ENCODE data around the gene ZNF549.
"Not testable (repeated sequence)": the region's sequence is repeated elsewhere in the genome, so short reads cannot be mapped to it uniquely, and the experiment has no call there.

The ZNF549 gene

DNA sequence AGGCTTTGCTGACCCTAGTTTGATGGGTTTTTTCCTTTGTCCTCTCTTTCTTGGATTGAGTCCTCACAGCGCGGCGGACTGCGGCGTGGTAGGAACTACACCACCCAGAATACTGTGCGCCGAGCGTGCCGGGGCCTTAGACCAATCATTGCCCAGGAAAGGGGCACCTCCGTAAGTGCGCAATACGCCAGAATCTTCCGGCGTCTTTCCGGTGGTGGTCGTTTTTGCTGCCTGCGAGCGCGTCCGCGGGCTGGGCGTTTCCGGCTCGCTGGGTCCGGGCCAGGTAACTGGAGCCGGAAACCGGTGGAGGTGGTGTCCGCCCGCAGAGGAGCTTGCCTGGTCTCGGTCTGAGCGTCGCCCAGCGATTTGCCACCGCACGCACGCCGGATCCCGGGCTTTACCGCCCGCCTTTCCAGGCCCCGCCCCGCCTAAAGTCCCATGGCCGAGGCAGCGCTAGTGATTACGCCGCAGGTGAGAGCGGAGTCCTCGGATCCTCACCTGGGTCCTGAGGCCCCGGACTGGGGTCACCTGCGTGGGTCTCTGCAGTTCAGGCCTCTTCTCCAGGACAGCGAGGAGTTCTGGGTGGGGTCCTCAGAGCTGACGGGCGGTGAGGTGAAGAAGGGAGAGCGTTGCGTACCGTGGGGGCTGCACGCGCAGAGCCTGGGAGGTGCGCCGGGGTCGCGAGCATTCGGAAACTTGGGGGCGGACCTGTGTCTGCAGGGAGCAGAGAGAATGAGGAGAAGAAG, at the start of gene ZNF549:
ZNF549 (plus strand) TSS at position 221 of the 746 bp plus-strand sequence; CDS start at position 439, 218 bp downstream.
- peak within 1 kb of the TSS; percentile 95 for H3K4me3 ChIP-seq (ENCODE audit: control insufficient read depth, low read depth, low read length)
- DNase-seq (ENCODE audit: low read depth), result peak; percentile 88
- TF ChIP-seq CTCF (conservative IDR thresholded peaks at IDR 0.05; ENCODE audit: control insufficient read depth, insufficient read depth, low read depth, low read length), result no peak

DNA sequence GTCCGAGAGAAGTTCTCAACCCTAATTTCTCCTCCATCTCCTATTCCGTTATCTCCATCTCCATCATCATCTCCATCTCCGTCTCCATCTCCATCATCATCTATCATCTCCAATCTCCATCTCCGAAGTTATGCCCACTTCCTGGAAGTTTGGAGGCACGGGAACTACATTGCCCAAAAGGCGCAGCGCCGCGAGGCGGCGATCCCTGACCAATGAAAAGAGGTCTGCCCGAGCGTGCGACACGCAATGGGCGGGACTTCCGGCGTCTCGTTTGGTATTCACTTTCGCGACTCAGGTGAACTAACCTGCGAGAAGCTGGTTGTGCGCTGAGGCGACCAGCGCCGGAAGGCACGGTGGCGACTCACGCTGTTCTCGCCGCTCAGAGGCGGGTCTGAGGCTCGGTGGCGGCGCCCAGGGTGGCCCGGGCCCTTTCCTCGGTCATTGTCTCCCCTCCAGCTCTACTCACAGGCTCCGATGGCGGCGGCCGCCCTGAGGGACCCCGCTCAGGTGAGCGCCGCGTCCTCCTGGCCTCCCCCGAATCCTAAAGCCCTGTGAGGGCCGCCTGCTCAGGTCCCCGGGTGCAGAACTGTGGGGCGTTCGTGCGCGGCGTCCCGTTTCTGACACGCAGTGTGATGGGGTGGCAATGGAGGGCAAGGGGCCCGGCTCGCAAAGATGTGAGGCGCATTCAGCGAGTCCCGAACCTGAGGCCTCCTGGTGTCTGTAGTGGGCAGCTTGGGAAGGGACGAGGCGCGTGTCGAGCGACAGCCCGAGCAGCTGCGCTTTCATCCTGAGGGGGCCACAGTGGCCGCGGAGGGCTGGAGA, 39.5 kb upstream of the ZNF549 start, which contains the start of gene ZNF419:
ZNF419 (plus strand) TSS at position 274 of the 822 bp plus-strand sequence; CDS start at position 475, 201 bp downstream.
- peak; percentile 83 for DNase-seq (ENCODE audit: low read depth)
- H3K4me3 ChIP-seq (ENCODE audit: control insufficient read depth, low read depth, low read length), result peak within 1 kb of the TSS; percentile 87

GRCh38 chr19:57488299-57488644, 38.9 kb upstream of the ZNF549 start:
- peak; percentile 31 for DNase-seq (ENCODE audit: low read depth)
- H3K4me3 ChIP-seq (ENCODE audit: control insufficient read depth, low read depth, low read length), result peak overlapping the region; percentile 31

DNA sequence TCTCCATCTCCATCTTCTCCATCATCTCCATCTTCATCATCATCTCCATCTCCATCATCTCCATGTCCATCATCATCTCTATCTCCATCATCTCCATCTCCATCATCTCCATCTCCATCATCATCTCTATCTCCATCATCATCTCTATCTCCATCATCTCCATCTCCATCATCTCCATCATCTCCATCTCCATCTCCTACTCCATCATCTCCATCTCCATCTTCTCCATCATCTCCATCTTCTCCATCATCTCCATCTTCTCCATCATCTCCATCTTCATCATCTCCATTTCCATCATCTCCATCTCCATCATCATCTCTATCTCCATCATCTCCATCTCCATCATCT, 27.9 kb upstream of the ZNF549 start:
- DNase-seq (ENCODE audit: low read depth); H3K4me3 ChIP-seq (ENCODE audit: control insufficient read depth, low read depth, low read length): not testable (repeated sequence)

GRCh38 chr19:57499680-57500395, 27.3 kb upstream of the ZNF549 start, which contains the start of gene ZNF773:
Gene ZNF773, plus strand, starts transcription at chr19:57499938. Its CDS starts 143 bp downstream, at chr19:57500081.
- H3K4me3 ChIP-seq (ENCODE audit: control insufficient read depth, low read depth, low read length), result peak within 1 kb of the TSS; percentile 62
- peak; percentile 95 for DNase-seq (ENCODE audit: low read depth)

DNA sequence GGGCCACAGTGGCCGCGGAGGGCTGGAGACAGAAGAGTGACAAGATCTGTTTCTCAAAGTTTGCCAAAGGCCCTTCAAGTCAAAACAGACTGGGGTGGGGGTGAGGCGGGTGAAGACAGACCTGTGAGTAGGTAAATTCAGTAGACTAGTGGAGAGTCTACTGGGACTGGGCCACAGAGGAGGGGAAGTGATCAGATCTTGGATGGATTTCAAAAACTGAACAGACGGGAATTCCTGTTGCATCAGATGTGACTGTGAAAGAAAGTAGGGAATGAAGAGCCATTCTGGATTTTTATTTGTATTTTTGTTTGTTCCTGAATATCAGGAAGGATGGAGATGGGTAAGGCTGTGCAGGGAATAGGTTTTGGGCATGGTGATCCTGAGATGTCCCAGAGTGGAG, 26.8 kb upstream of the ZNF549 start:
- DNase-seq (ENCODE audit: low read depth), result peak; percentile 56
- H3K4me3 ChIP-seq (ENCODE audit: control insufficient read depth, low read depth, low read length), result peak overlapping the region; percentile 37

GRCh38 chr19:57506163-57506562, 21.0 kb upstream of the ZNF549 start:
- DNase-seq (ENCODE audit: low read depth), result no peak
- H3K4me3 ChIP-seq (ENCODE audit: control insufficient read depth, low read depth, low read length), result no peak overlapping the region
- TF ChIP-seq CTCF (conservative IDR thresholded peaks at IDR 0.05; ENCODE audit: control insufficient read depth, insufficient read depth, low read depth, low read length), result no peak

GRCh38 chr19:57511484-57511883, 15.7 kb upstream of the ZNF549 start:
- H3K4me3 ChIP-seq (ENCODE audit: control insufficient read depth, low read depth, low read length), result no peak overlapping the region
- no peak for TF ChIP-seq CTCF (conservative IDR thresholded peaks at IDR 0.05; ENCODE audit: control insufficient read depth, insufficient read depth, low read depth, low read length)
- no peak for DNase-seq (ENCODE audit: low read depth)

DNA sequence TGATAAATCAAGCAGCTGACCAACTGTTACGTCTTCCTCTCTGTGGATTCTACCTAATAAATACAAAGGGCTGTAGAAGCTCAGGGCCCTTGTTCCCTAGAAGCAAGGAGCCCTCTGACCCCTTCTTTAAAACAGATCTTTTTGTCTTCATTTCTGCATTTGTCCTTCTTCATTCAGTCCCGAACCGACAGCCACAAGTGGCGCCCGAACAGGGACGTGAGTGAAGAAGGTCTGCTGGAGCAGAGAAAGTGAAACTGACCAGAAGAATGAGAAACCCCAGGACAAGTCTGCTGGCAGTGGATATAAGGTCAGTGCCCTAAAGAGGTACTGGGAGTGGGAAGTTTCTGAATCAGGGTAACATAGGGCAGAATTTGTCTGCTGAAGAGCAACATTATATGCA, 14.3 kb upstream of the ZNF549 start:
- H3K4me3 ChIP-seq (ENCODE audit: control insufficient read depth, low read depth, low read length), result no peak overlapping the region
- DNase-seq (ENCODE audit: low read depth), result peak; percentile 12
- no peak for TF ChIP-seq CTCF (conservative IDR thresholded peaks at IDR 0.05; ENCODE audit: control insufficient read depth, insufficient read depth, low read depth, low read length)

All from fibroblast of mammary gland (primary cell).